ENCODE results near the gene WDR12. TPM values are rescaled to one million over a fixed set of nuclear protein-coding genes. Genes with fewer than 3 reads are reported as not detected.

The WDR12 gene
- total and polyA plus RNA-seq, 2 donors (not counting 3 experiments of a cell fraction or from before 2014, with no cell fraction given) = 8.5 to 65.6 TPM

DNA sequence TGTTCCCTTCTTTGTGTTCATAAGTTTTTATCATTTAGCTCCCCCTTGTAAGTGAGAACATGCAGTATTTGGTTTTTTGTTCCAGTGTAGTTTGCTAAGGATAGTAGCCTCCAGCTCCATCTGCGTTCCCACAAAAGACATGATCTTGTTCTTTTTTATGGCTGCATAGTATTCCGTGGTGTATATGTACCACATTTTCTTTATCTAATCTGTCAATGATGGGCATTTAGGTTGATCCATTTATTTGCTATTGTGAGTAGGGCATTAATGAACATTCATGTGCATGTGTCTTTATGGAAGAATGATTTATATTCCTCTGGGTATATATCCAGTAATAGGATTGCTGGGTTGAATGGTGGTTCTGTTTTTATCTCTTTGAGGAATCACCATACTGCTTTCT, 34.0 kb upstream of the WDR12 start:
- dilution Hi-C loops (cut with MboI; ENCODE audit: extremely low pct_ligation_motif_present, low sequenced_read_pairs) = no loop called here
- CTCF ChIA-PET = interaction anchor here (0.8 kb wide), 1 partner anchor 9 kb away, joined by 3 read pairs; no protein-coding TSS in a partner anchor
- DNase-seq (ENCODE audit: low read depth, low spot score) (no peak), FAIRE-seq (no peak)
- H3K27ac ChIP-seq (ENCODE audit: insufficient read depth, low read depth, low read length) = no peak overlapping the region
- H3K9me1 ChIP-seq (replicated peaks; ENCODE audit: control insufficient read depth, extremely low read depth, insufficient read depth, low read length) = no peaks in the 10 kb centered on the region
- TF ChIP-seq FOS (IDR thresholded peaks at IDR 0.05; ENCODE audit: borderline replicate concordance, insufficient read depth, low read length) (no peak), MYC (IDR thresholded peaks at IDR 0.05; ENCODE audit: low read depth, low read length) (no peak), GATA2 (IDR thresholded peaks at IDR 0.05; ENCODE audit: insufficient read depth, insufficient read length, low read depth, low read length) (no peak), POLR2A (IDR thresholded peaks at IDR 0.05; ENCODE audit: low read depth, low read length) (no peak), POLR2AphosphoS5 (IDR thresholded peaks at IDR 0.05; ENCODE audit: insufficient read depth, low read depth, low read length) (no peak), JUN (IDR thresholded peaks at IDR 0.05; ENCODE audit: borderline replicate concordance, insufficient read depth, insufficient read length, low read depth) (no peak), EZH2 (IDR thresholded peaks at IDR 0.05; ENCODE audit: borderline replicate concordance, low read depth, low read length, severe bottlenecking) (no peak)
- TF ChIP-seq, protein P1, sequence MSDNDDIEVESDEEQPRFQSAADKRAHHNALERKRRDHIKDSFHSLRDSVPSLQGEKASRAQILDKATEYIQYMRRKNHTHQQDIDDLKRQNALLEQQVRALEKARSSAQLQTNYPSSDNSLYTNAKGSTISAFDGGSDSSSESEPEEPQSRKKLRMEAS (IDR thresholded peaks at IDR 0.05; ENCODE audit: insufficient read depth, insufficient read length) = no peak
- TF ChIP-seq, protein P2, sequence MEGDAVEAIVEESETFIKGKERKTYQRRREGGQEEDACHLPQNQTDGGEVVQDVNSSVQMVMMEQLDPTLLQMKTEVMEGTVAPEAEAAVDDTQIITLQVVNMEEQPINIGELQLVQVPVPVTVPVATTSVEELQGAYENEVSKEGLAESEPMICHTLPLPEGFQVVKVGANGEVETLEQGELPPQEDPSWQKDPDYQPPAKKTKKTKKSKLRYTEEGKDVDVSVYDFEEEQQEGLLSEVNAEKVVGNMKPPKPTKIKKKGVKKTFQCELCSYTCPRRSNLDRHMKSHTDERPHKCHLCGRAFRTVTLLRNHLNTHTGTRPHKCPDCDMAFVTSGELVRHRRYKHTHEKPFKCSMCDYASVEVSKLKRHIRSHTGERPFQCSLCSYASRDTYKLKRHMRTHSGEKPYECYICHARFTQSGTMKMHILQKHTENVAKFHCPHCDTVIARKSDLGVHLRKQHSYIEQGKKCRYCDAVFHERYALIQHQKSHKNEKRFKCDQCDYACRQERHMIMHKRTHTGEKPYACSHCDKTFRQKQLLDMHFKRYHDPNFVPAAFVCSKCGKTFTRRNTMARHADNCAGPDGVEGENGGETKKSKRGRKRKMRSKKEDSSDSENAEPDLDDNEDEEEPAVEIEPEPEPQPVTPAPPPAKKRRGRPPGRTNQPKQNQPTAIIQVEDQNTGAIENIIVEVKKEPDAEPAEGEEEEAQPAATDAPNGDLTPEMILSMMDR (IDR thresholded peaks at IDR 0.05; ENCODE audit: extremely low read depth in 1 of 2, insufficient read depth in 1 of 2, low read depth in 1 of 2, low read length in 2 of 2) = no peak
- H3K79me2 ChIP-seq (ENCODE audit: control insufficient read depth, insufficient read depth, low read length) = no peaks in the 10 kb centered on the region
- intact Hi-C loops (cut with micrococcal nuclease) = no loop called here
- no peak overlapping the region for H3K9ac ChIP-seq (replicated peaks; ENCODE audit: extremely low read depth, insufficient read depth, low read length)
- no peaks in the 10 kb centered on the region for H3K27me3 ChIP-seq (ENCODE audit: control insufficient read depth in 2 of 2, insufficient read depth in 2 of 2, low read length in 2 of 2)
- H4K20me1 ChIP-seq (replicated peaks; ENCODE audit: control insufficient read depth, extremely low read depth, insufficient read depth, low read length) = no peaks in the 10 kb centered on the region
- H3K36me3 ChIP-seq (ENCODE audit: control insufficient read depth in 2 of 2, extremely low read depth in 1 of 2, insufficient read depth in 2 of 2, low read length in 2 of 2) = no peaks in the 10 kb centered on the region
- H3K4me2 ChIP-seq (ENCODE audit: insufficient read depth, low read length) = no peak overlapping the region
- no peaks in the 10 kb centered on the region for H3K9me3 ChIP-seq (replicated peaks; ENCODE audit: control insufficient read depth, insufficient read depth, low read length)
- no TSS peak for BruUV-seq (replicated peaks)
- no peak overlapping the region for H2AFZ ChIP-seq (ENCODE audit: low read depth, low read length)
- H3K4me3 ChIP-seq (replicated peaks in 1 of 3; ENCODE audit: insufficient read depth in 1 of 3, low read depth in 1 of 3, low read length in 3 of 3) = no peak overlapping the region
- POLR2A ChIA-PET = no interaction called here
- H3K4me1 ChIP-seq (ENCODE audit: control insufficient read depth, extremely low read depth, insufficient read depth, low read length) = no peaks in the 10 kb centered on the region

Data from endothelial cell of umbilical vein (primary cell).